ENCODE measurements around the gene HSD17B4.
"Not testable (repeated sequence)": the region's sequence is repeated elsewhere in the genome, so short reads cannot be mapped to it uniquely, and the experiment has no call there.

GRCh38 chr5:119503939-119504338 is 51.6 kb downstream of the HSD17B4 start:
- TF ChIP-seq TGIF2 (CRISPR knock-in tag; IDR thresholded peaks at IDR 0.05); CTCF (CRISPR knock-in tag; IDR thresholded peaks at IDR 0.05); ZNF121 (CRISPR knock-in tag; IDR thresholded peaks at IDR 0.05); ZSCAN25 (CRISPR knock-in tag; IDR thresholded peaks at IDR 0.05); EZH2 (conservative IDR thresholded peaks at IDR 0.05; ENCODE audit: low read depth, low read length); FOXM1 (CRISPR knock-in tag; IDR thresholded peaks at IDR 0.05); EHMT2 (IDR thresholded peaks at IDR 0.05; ENCODE audit: borderline replicate concordance, low read depth, low read length); GABPA (IDR thresholded peaks at IDR 0.05; ENCODE audit: low read depth, low read length); GABPA (CRISPR knock-in tag; IDR thresholded peaks at IDR 0.05; ENCODE audit: low read depth); MYC (CRISPR knock-in tag; IDR thresholded peaks at IDR 0.05; ENCODE audit: borderline replicate concordance); ZNF17 (CRISPR knock-in tag; IDR thresholded peaks at IDR 0.05); BRD4 (CRISPR knock-in tag; IDR thresholded peaks at IDR 0.05); GZF1 (CRISPR knock-in tag; IDR thresholded peaks at IDR 0.05); ZNF207 (IDR thresholded peaks at IDR 0.05; ENCODE audit: borderline replicate concordance); XRCC5 (optimal IDR thresholded peaks at IDR 0.05; ENCODE audit: low read length): not testable (repeated sequence)
